H1 (cell line): Measurements from ENCODE around the gene SPTSSA. TPM values are rescaled to one million over a fixed set of nuclear protein-coding genes. Genes with fewer than 3 reads are reported as not detected.

Source experiments
- CTCF ChIA-PET: fragments of 300-600 bp; sonication (Branson Sonifier 250); formaldehyde crosslinking; loops from one replicate; lab custom pipeline; 2021; ENCODE audit not compliant: partially characterized antibody; lab: Charles Lee
- POLR2A ChIA-PET: fragments of 300-600 bp; sonication (Branson Sonifier 250); formaldehyde crosslinking; loops from one replicate; lab custom pipeline; 2021; ENCODE audit warnings: inconsistent platforms; ENCODE audit not compliant: partially characterized antibody; lab: Charles Lee
- DNase-seq, 2 experiments: peaks; one replicate each; pipeline versions ENCODE4 v3.0.0 to v3.0.0-alpha.2; 2010 to 2022; ENCODE audit warnings: low spot score in 2 of 2, low read depth in 1 of 2, mixed read lengths in 1 of 2
- FAIRE-seq: peaks from 2 replicates; lab custom pipeline; 2011; peaks lifted over from hg19 to GRCh38; lab: Jason Lieb, UNC
- H2AFZ ChIP-seq: 2 replicates; pipeline ENCODE4 v1.8.1; 2012; ENCODE audit warnings: low read length, inconsistent platforms
- H2AK5ac ChIP-seq: 2 replicates; pipeline ENCODE4 v1.6.1; 2013; ENCODE audit warnings: low read depth, low read length
- H2BK120ac ChIP-seq: replicated peaks from 2 replicates; pipeline ENCODE3; 2013; ENCODE audit warnings: low read depth, low read length, inconsistent platforms
- H2BK12ac ChIP-seq: 2 replicates; pipeline ENCODE4 v1.6.1; 2013; ENCODE audit warnings: low read depth, low read length
- H2BK15ac ChIP-seq: 2 replicates; pipeline ENCODE4 v1.6.1; 2013; ENCODE audit warnings: low read length
- H2BK20ac ChIP-seq: 2 replicates; pipeline ENCODE4 v1.6.1; 2013; ENCODE audit warnings: low read length
- H2BK5ac ChIP-seq: 2 replicates; pipeline ENCODE4 v1.6.1; 2013; ENCODE audit warnings: low read depth, low read length
- H3K14ac ChIP-seq: 2 replicates; pipeline ENCODE4 v1.6.1; 2013; ENCODE audit warnings: inconsistent platforms; ENCODE audit not compliant: insufficient read length
- H3K18ac ChIP-seq: 2 replicates; pipeline ENCODE4 v1.6.1; 2013; ENCODE audit warnings: low read length; ENCODE audit errors: extremely low read depth
- H3K23ac ChIP-seq: 2 replicates; pipeline ENCODE4 v1.6.1; 2013; ENCODE audit warnings: inconsistent platforms; ENCODE audit not compliant: insufficient read length
- H3K23me2 ChIP-seq: 2 replicates; pipeline ENCODE4 v1.6.1; 2013; ENCODE audit warnings: low read depth, low read length
- H3K27ac ChIP-seq: 2 replicates; pipeline ENCODE4 v1.6.1; 2011; ENCODE audit warnings: low read depth, low read length, inconsistent platforms
- H3K27me3 ChIP-seq, 4 experiments: replicated peaks in 1 of 4; 1 replicate in 1 of 4; 2 replicates in 3 of 4; pipeline versions ENCODE4 v1.6.1 to v1.8.1; 2011 to 2013; ENCODE audit warnings: low read length in 3 of 4, mild to moderate bottlenecking in 3 of 4, inconsistent platforms in 2 of 4, mixed read lengths in 2 of 4, moderate library complexity in 1 of 4; ENCODE audit not compliant: control insufficient read depth in 3 of 4, insufficient read depth in 3 of 4; ENCODE audit errors: extremely low read depth in 1 of 4
- H3K36me3 ChIP-seq, 4 experiments: 2 replicates each; pipeline versions ENCODE4 v1.6.1 to v1.8.1; 2011 to 2013; ENCODE audit warnings: mild to moderate bottlenecking in 4 of 4, low read length in 3 of 4, moderate library complexity in 2 of 4, control low read depth in 1 of 4, inconsistent platforms in 1 of 4; ENCODE audit not compliant: insufficient read depth in 4 of 4, control insufficient read depth in 2 of 4
- H3K4ac ChIP-seq: replicated peaks from 2 replicates; pipeline ENCODE3; 2013; ENCODE audit warnings: low read length, low read depth, mixed read lengths, inconsistent platforms; ENCODE audit not compliant: insufficient read length
- H3K4me1 ChIP-seq, 4 experiments: replicated peaks in 1 of 4; 1 replicate in 1 of 4; 2 replicates in 3 of 4; pipeline versions ENCODE4 v1.6.1 to v1.8.1; 2011 to 2013; ENCODE audit warnings: low read length in 3 of 4, inconsistent platforms in 2 of 4, mixed read lengths in 1 of 4; ENCODE audit not compliant: insufficient read depth in 4 of 4, control insufficient read depth in 3 of 4
- H3K4me2 ChIP-seq, 2 experiments: 2 replicates each; pipeline versions ENCODE4 v1.6.1 to v1.8.1; 2011 to 2013; ENCODE audit warnings: low read depth in 2 of 2, low read length in 2 of 2, control low read depth in 1 of 2, inconsistent platforms in 1 of 2, mild to moderate bottlenecking in 1 of 2; ENCODE audit not compliant: insufficient read depth in 1 of 2
- H3K4me3 ChIP-seq, 4 experiments: fragments of 200-600, 300-600 bp in 1 of 4; sonication (generic), shearing (Covaris generic), sonication (Bioruptor Twin) in 1 of 4; 2 replicates each; pipeline versions ENCODE4 v1.5.1 to v1.8.1; 2011 to 2016; ENCODE audit warnings: low read length in 4 of 4, low read depth in 3 of 4, control low read depth in 2 of 4, inconsistent platforms in 2 of 4, mild to moderate bottlenecking in 2 of 4, mixed read lengths in 1 of 4, moderate library complexity in 1 of 4; ENCODE audit not compliant: insufficient read depth in 2 of 4; ENCODE audit errors: extremely low read depth in 1 of 4
- H3K56ac ChIP-seq: replicated peaks from 2 replicates; pipeline ENCODE3; 2013; ENCODE audit warnings: low read depth, mild to moderate bottlenecking, mixed read lengths, low read length, inconsistent platforms; ENCODE audit not compliant: insufficient read length
- H3K79me1 ChIP-seq: 2 replicates; pipeline ENCODE4 v1.6.1; 2013; ENCODE audit warnings: low read depth, low read length, control low read depth
- H3K79me2 ChIP-seq, 2 experiments: 2 replicates each; pipeline versions ENCODE4 v1.6.1 to v1.8.1; 2012 to 2013; ENCODE audit warnings: low read length in 2 of 2, mild to moderate bottlenecking in 2 of 2, inconsistent platforms in 1 of 2; ENCODE audit not compliant: insufficient read depth in 2 of 2, control insufficient read depth in 1 of 2
- H3K9ac ChIP-seq, 4 experiments: replicated peaks in 1 of 4; 1 replicate in 1 of 4; 2 replicates in 3 of 4; pipeline versions ENCODE4 v1.6.1 to v1.8.1; 2011 to 2013; ENCODE audit warnings: low read depth in 3 of 4, low read length in 3 of 4, control low read depth in 2 of 4, mild to moderate bottlenecking in 2 of 4, moderate library complexity in 2 of 4, inconsistent platforms in 1 of 4; ENCODE audit errors: extremely low read depth in 1 of 4
- H3K9me3 ChIP-seq, 2 experiments: 2 replicates each; pipeline versions ENCODE4 v1.6.1 to v1.8.1; 2012 to 2013; ENCODE audit warnings: mild to moderate bottlenecking in 2 of 2, moderate library complexity in 2 of 2, control low read depth in 1 of 2, inconsistent platforms in 1 of 2, low read depth in 1 of 2, low read length in 1 of 2, mixed read lengths in 1 of 2; ENCODE audit not compliant: insufficient read depth in 2 of 2
- H4K20me1 ChIP-seq, 2 experiments: replicated peaks in 1 of 2; 2 replicates each; pipeline versions ENCODE3 to v1.8.1; 2011 to 2013; ENCODE audit warnings: inconsistent platforms in 2 of 2, low read length in 2 of 2, mild to moderate bottlenecking in 1 of 2; ENCODE audit not compliant: insufficient read depth in 2 of 2, control insufficient read depth in 1 of 2
- H4K5ac ChIP-seq: 2 replicates; pipeline ENCODE4 v1.6.1; 2013; ENCODE audit warnings: low read length, low read depth, mixed read lengths, inconsistent platforms; ENCODE audit not compliant: insufficient read length
- H4K8ac ChIP-seq: 2 replicates; pipeline ENCODE4 v1.8.0; 2013; ENCODE audit warnings: mild to moderate bottlenecking, moderate library complexity, low read length, inconsistent platforms; ENCODE audit not compliant: insufficient read depth; ENCODE audit errors: extremely low read depth
- H4K91ac ChIP-seq: replicated peaks from 2 replicates; pipeline ENCODE3; 2013; ENCODE audit warnings: low read length, mixed read lengths, inconsistent platforms; ENCODE audit not compliant: insufficient read length
- CBX8 ChIP-seq: fragments of 300-800, 300-1000 bp; sonication (generic); IDR thresholded peaks from 2 replicates; pipeline ENCODE4 v1.7.1; 2016; ENCODE audit warnings: low read depth, low read length, borderline replicate concordance
- TAF7 ChIP-seq: optimal IDR thresholded peaks from 2 replicates; pipeline ENCODE3; 2011; ENCODE audit warnings: low read depth, mild to moderate bottlenecking, inconsistent platforms, low read length, moderate library complexity, borderline replicate concordance
- WGBS, 2 experiments: shearing (Covaris generic) in 1 of 2; methylation state at CpG; one replicate each; pipeline versions ENCODE4 v1.1.6 to v1.1.7; 2013 to 2015; ENCODE audit warnings: low lambda C conversion rate in 2 of 2, mixed read lengths in 2 of 2, inconsistent platforms in 1 of 2, low coverage in 1 of 2, missing lambda C conversion rate in 1 of 2; ENCODE audit not compliant: insufficient replicate concordance in 2 of 2, insufficient coverage in 1 of 2, insufficient read length in 1 of 2; ENCODE audit errors: extremely low coverage in 1 of 2, missing lambda C conversion rate in 1 of 2; 5-methylcytosine and 5-hydroxymethylcytosine counted together
- polyA plus RNA-seq, 7 experiments: library from polyadenylated mRNA; depleted of rRNA in 3 of 7; stranded (reverse) in 5 of 7; unstranded in 2 of 7; fragments of >200 nt in 5 of 7; fragments of 200-250 nt in 2 of 7; gene quantifications; 1 replicate in 5 of 7; 2 replicates in 1 of 7; 4 replicates in 1 of 7; pipeline versions ENCODE4 v1.2.1 to v1.2.3, GENCODE V29; 2011 to 2013; ENCODE audit warnings: missing spikeins in 2 of 7, mixed read lengths in 2 of 7
- total RNA-seq: library from RNA; stranded (reverse); fragmentation: NEBNext Ultra II Directional; extraction: Animal tissue kit (Norgen Biotek cat#: 25700); gene quantifications from 2 replicates; pipeline ENCODE4 v1.2.1, GENCODE V29; 2021

SPTSSA gene
- total and polyA plus RNA-seq, 2 of the 8 experiments (the other 6 are each of a cell fraction or from before 2014, with no cell fraction given): 24.9 to 28.5 TPM

DNA sequence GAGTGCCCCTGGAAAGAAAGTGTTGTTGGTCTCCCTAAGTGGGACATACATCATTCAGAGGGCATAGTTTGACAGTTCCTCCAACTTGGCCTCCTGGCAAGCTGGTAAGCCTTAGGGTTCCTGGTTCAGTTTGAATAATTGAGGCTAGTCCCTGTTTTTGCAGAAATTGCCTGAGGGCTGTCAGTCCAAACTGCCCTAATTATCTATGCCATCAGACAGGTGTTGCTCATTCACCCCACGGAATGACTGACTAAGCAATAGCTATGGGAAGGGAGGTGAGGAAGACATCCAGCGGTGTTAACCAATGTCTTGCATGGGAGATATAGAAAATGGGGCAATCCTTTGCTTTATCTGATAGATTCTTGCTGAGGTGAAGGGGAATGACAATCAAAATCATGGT, 37.6 kb downstream of the SPTSSA start:
- no peaks in the 10 kb centered on the region for H3K36me3 ChIP-seq
- H3K79me1 ChIP-seq: no peaks in the 10 kb centered on the region
- no peak overlapping the region for H2BK120ac ChIP-seq
- ChIA-PET POLR2A (no interaction called here), CTCF (interaction anchor here (0.7 to 1.9 kb wide), 4 partner anchors 13 to 102 kb away, joined by 3 to 5 read pairs (median 4); no protein-coding TSS in a partner anchor)
- H4K5ac ChIP-seq: no peak overlapping the region
- no peaks in the 10 kb centered on the region for H3K23me2 ChIP-seq
- H4K8ac ChIP-seq: no peak overlapping the region
- no peak overlapping the region for H2BK15ac ChIP-seq
- WGBS, 2 experiments: 88% methylated on average over 2 of the region's 2 CpGs; no CpG with 5 or more reads in 1 of the 2 experiments
- no peak overlapping the region for H3K4ac ChIP-seq
- H2BK20ac ChIP-seq: no peak overlapping the region
- no peak overlapping the region; a peak in 1 of 7 replicates for H3K9ac ChIP-seq
- H2BK12ac ChIP-seq: no peak overlapping the region
- DNase-seq: no peak
- no peak overlapping the region for H2BK5ac ChIP-seq
- FAIRE-seq: no peak
- no peaks in the 10 kb centered on the region for H3K4me1 ChIP-seq
- no peaks in the 10 kb centered on the region for H3K79me2 ChIP-seq
- H3K4me2 ChIP-seq: no peak overlapping the region
- H4K20me1 ChIP-seq: no peaks in the 10 kb centered on the region
- no peak overlapping the region for H4K91ac ChIP-seq
- no peak overlapping the region for H2AFZ ChIP-seq
- no peak overlapping the region for H3K23ac ChIP-seq
- H3K9me3 ChIP-seq: no peaks in the 10 kb centered on the region
- no peak overlapping the region for H3K56ac ChIP-seq
- H2AK5ac ChIP-seq: no peak overlapping the region
- no peak overlapping the region for H3K27ac ChIP-seq
- H3K27me3 ChIP-seq: no peaks in the 10 kb centered on the region
- no peak overlapping the region for H3K4me3 ChIP-seq
- H3K18ac ChIP-seq: no peak overlapping the region
- H3K14ac ChIP-seq: no peak overlapping the region
- no peak for TF ChIP-seq TAF7
- TF ChIP-seq CBX8: no peak
